A549 (cell line): ENCODE data around the gene ADCY6. TPM values are rescaled to one million over a fixed set of nuclear protein-coding genes. Genes with fewer than 3 reads are reported as not detected.

ENCODE experiments used
- ATAC-seq, 2 experiments: fragments of 200-7000 bp in 1 of 2; fragments of >200 bp in 1 of 2; cut with Nextera tagmentation in 1 of 2; cut with Tn5 transposase in 1 of 2; 3 replicates each; pipeline versions ENCODE4 v1.8.0 to v1.9.1; 2018 to 2020; ENCODE audit warnings: mild to moderate bottlenecking in 1 of 2, moderate library complexity in 1 of 2
- CTCF ChIA-PET: fragments of 300-600 bp; sonication (Branson Sonifier 250); formaldehyde crosslinking; extraction: SDS; loops from one replicate; lab custom pipeline; 2021; ENCODE audit warnings: antibody characterized with exemption, inconsistent platforms; lab: Yijun Ruan, JAX
- POLR2A ChIA-PET: fragments of 350-600 bp; formaldehyde crosslinking; extraction: SDS; loops from one replicate; lab custom pipeline; 2021; ENCODE audit warnings: antibody characterized with exemption, inconsistent platforms; lab: Yijun Ruan, JAX
- DNase-seq, 2 experiments: peaks; one replicate each; pipeline versions ENCODE4 v3.0.0 to v3.0.0-alpha.2; 2011 to 2016; ENCODE audit warnings: low read depth in 1 of 2, low spot score in 1 of 2
- FAIRE-seq: peaks from 2 replicates; lab custom pipeline; 2011; peaks lifted over from hg19 to GRCh38; lab: Jason Lieb, UNC
- H3K27ac ChIP-seq, 2 experiments: fragments of >200 bp; sonication (Bioruptor Twin); formaldehyde crosslinking; 3 replicates each; pipeline ENCODE4 v1.5.1; 2016 to 2017
- H3K4me1 ChIP-seq: fragments of >200 bp; sonication (Bioruptor Twin); formaldehyde crosslinking; 3 replicates; pipeline ENCODE4 v1.6.1; 2016
- H3K4me2 ChIP-seq: fragments of >200 bp; sonication (Bioruptor Twin); formaldehyde crosslinking; 3 replicates; pipeline ENCODE4 v1.6.1; 2016
- H3K4me3 ChIP-seq: fragments of >200 bp; sonication (Bioruptor Twin); formaldehyde crosslinking; 3 replicates; pipeline ENCODE4 v1.5.1; 2016
- H3K9me3 ChIP-seq: fragments of >200 bp; sonication (Bioruptor Twin); formaldehyde crosslinking; 3 replicates; pipeline ENCODE4 v1.6.1; 2016
- CBX2 ChIP-seq: fragments of 200-600 bp; sonication (generic); IDR thresholded peaks from 2 replicates; pipeline ENCODE4 v1.6.1; 2016; ENCODE audit warnings: low read depth, mild to moderate bottlenecking, borderline replicate concordance
- CBX8 ChIP-seq: fragments of 200-600 bp; sonication (generic); IDR thresholded peaks from 2 replicates; pipeline ENCODE4 v1.6.1; 2016
- CEBPB ChIP-seq, 2 experiments: fragments of >200 bp in 1 of 2; sonication (Bioruptor Twin) in 1 of 2; formaldehyde crosslinking in 1 of 2; IDR thresholded peaks; 2 replicates each; pipeline ENCODE4 v1.6.1; 2012 to 2016
- CHD2 ChIP-seq: fragments of 150-350 bp; IDR thresholded peaks from 2 replicates; pipeline ENCODE4 v1.6.1; 2014; ENCODE audit warnings: low read length; ENCODE audit not compliant: partially characterized antibody
- CHD4 ChIP-seq: fragments of 200-600 bp; sonication (generic); IDR thresholded peaks from 2 replicates; pipeline ENCODE4 v1.6.1; 2016; ENCODE audit warnings: antibody characterized with exemption, mild to moderate bottlenecking, borderline replicate concordance
- EHMT2 ChIP-seq: fragments of 200-600 bp; sonication (generic); IDR thresholded peaks from 2 replicates; pipeline ENCODE4 v1.6.1; 2016; ENCODE audit warnings: antibody characterized with exemption, low read depth, mild to moderate bottlenecking, moderate library complexity
- EP300 ChIP-seq, 2 experiments: fragments of >200 bp; sonication (Bioruptor Twin); formaldehyde crosslinking; IDR thresholded peaks; 2 replicates in 1 of 2; 3 replicates in 1 of 2; pipeline ENCODE4 v1.6.1; 2016 to 2017
- FOSL2 ChIP-seq, 2 experiments: fragments of 450-650 bp in 1 of 2; fragments of >200 bp in 1 of 2; sonication (Bioruptor Twin) in 1 of 2; formaldehyde crosslinking; IDR thresholded peaks; 2 replicates each; pipeline versions ENCODE4 v1.5.0 to v1.6.1; 2016 to 2020; ENCODE audit warnings: mild to moderate bottlenecking in 1 of 2, moderate library complexity in 1 of 2
- HDAC2 ChIP-seq: fragments of 200-600 bp; sonication (generic); IDR thresholded peaks from 2 replicates; pipeline ENCODE4 v1.6.1; 2016
- HOXA7 ChIP-seq: fragments of 250-450 bp; sonication (Bioruptor Pico); IDR thresholded peaks from 2 replicates; pipeline ENCODE4 v1.5.0; 2020; ENCODE audit warnings: mild to moderate bottlenecking, moderate library complexity
- HOXB5 ChIP-seq: fragments of 250-450 bp; sonication (Bioruptor Pico); IDR thresholded peaks from 2 replicates; pipeline ENCODE4 v1.5.0; 2020; ENCODE audit warnings: mild to moderate bottlenecking, moderate library complexity
- KDM1A ChIP-seq: fragments of 200-600 bp; sonication (generic); IDR thresholded peaks from 2 replicates; pipeline ENCODE4 v1.6.1; 2016; ENCODE audit warnings: low read depth, mild to moderate bottlenecking
- KDM5A ChIP-seq: fragments of 200-600 bp; sonication (generic); IDR thresholded peaks from 2 replicates; pipeline ENCODE4 v1.6.1; 2016; ENCODE audit warnings: antibody characterized with exemption, mild to moderate bottlenecking
- MAFK ChIP-seq: fragments of 450-650 bp; IDR thresholded peaks from 2 replicates; pipeline ENCODE4 v1.6.1; 2014; ENCODE audit not compliant: partially characterized antibody
- NFE2L2 ChIP-seq: fragments of 150-350 bp; conservative IDR thresholded peaks from 2 replicates; pipeline ENCODE4 v1.6.1; 2014; ENCODE audit warnings: low read length
- NPAS2 ChIP-seq: fragments of 250-450 bp; sonication (Bioruptor Pico); IDR thresholded peaks from 2 replicates; pipeline ENCODE4 v1.8.0; 2022; ENCODE audit warnings: mild to moderate bottlenecking, moderate library complexity, borderline replicate concordance
- POLR2AphosphoS2 ChIP-seq: conservative IDR thresholded peaks from 2 replicates; pipeline ENCODE4 v1.6.1; 2012; ENCODE audit warnings: low read length, improper control_type of control experiment, inconsistent platforms
- RAD21 ChIP-seq, 2 experiments: fragments of >200 bp in 1 of 2; sonication (Bioruptor Twin) in 1 of 2; formaldehyde crosslinking in 1 of 2; IDR thresholded peaks in 1 of 2; conservative IDR thresholded peaks in 1 of 2; 2 replicates in 1 of 2; 3 replicates in 1 of 2; pipeline ENCODE4 v1.6.1; 2012 to 2018; ENCODE audit warnings: inconsistent platforms in 1 of 2
- RCOR1 ChIP-seq: fragments of 150-350 bp; IDR thresholded peaks from 2 replicates; pipeline ENCODE4 v1.6.1; 2014; ENCODE audit warnings: antibody characterized with exemption, low read length, low read depth
- RNF2 ChIP-seq: fragments of 200-600 bp; sonication (generic); IDR thresholded peaks from 2 replicates; pipeline ENCODE4 v1.6.1; 2016; ENCODE audit warnings: low read depth, mild to moderate bottlenecking, antibody characterized with exemption, moderate library complexity, borderline replicate concordance
- SREBF2 ChIP-seq: fragments of 450-650 bp; IDR thresholded peaks from 2 replicates; pipeline ENCODE4 v1.6.1; 2014; ENCODE audit warnings: mild to moderate bottlenecking, moderate library complexity
- TFCP2L1 ChIP-seq: fragments of 250-450 bp; sonication (Bioruptor Pico); IDR thresholded peaks from 2 replicates; pipeline ENCODE4 v1.5.0; 2021; ENCODE audit warnings: mild to moderate bottlenecking
- TP53 ChIP-seq: fragments of 250-450 bp; sonication (Bioruptor Pico); IDR thresholded peaks from 2 replicates; pipeline ENCODE4 v1.5.0; 2021; ENCODE audit warnings: mild to moderate bottlenecking, moderate library complexity
- ZNF302 ChIP-seq: fragments of 250-450 bp; sonication (Bioruptor Pico); IDR thresholded peaks from 2 replicates; pipeline ENCODE4 v1.9.0; 2021; ENCODE audit warnings: inconsistent platforms, mild to moderate bottlenecking, moderate library complexity
- WGBS: methylation state at CpG from one replicate; pipeline ENCODE4 v1.1.6; 2017; ENCODE audit errors: missing lambda C conversion rate; 5-methylcytosine and 5-hydroxymethylcytosine counted together
- polyA plus RNA-seq, 4 experiments: library from polyadenylated mRNA; depleted of rRNA in 3 of 4; stranded (reverse); fragments of >200 nt; fragmentation: RNase III in 1 of 4; extraction: RNeasy Plus Mini Kit Qiagen cat#74134 plus additional on column Dnase treatment in 1 of 4; gene quantifications; 2 replicates in 3 of 4; 3 replicates in 1 of 4; pipeline ENCODE4 v1.2.3, GENCODE V29; 2011 to 2017
- TF ChIP-seq, protein P1 (sequence below): fragments of 250-450 bp; sonication (Bioruptor Pico); IDR thresholded peaks from 2 replicates; pipeline ENCODE4 v1.5.0; 2021; ENCODE audit warnings: mild to moderate bottlenecking, moderate library complexity, borderline replicate concordance
- TF ChIP-seq, protein P2 (sequence below): fragments of 250-450 bp; sonication (Bioruptor Pico); IDR thresholded peaks from 2 replicates; pipeline ENCODE4 v1.5.0; 2020; ENCODE audit warnings: low read depth, mild to moderate bottlenecking, moderate library complexity

The ADCY6 gene
- polyA plus RNA-seq, 2 of the 4 experiments (the other 2 are of a cell fraction): 16.3 to 20.8 TPM

DNA sequence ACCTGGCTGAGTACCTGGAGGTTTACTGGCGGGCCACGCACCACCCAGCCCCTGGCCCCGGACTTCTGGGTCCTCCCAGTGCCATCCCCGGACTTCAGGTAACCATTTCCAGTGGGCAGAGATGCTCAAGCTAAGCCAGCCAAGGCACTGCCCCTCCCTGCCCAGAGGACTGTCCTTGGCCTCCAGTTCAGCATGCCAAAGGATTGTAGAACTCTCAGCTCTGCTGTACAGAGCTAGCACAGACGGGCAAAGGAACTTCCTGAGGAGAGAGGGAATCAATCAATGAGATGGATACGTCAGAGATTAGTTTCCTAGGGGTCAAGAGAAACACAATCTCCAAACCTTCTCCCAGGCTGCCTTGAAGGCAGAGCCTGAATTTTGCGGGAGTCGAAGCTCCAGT is 38.1 kb upstream of the ADCY6 start:
- DNase-seq: no peak
- POLR2A ChIA-PET: interaction anchor here (0.9 to 1.7 kb wide), 2 partner anchors 25 to 39 kb away, joined by 5 to 6 read pairs; partner anchors contain the start of genes DDX23 and RND1
- no peak for TF ChIP-seq CBX2
- no peak for TF ChIP-seq KDM5A
- no peak for TF ChIP-seq HOXB5 (CRISPR knock-in tag)
- no peak for TF ChIP-seq NFE2L2
- TF ChIP-seq RCOR1: no peak
- no peak for TF ChIP-seq HOXA7 (CRISPR knock-in tag)
- TF ChIP-seq SREBF2: no peak
- TF ChIP-seq, protein P1, sequence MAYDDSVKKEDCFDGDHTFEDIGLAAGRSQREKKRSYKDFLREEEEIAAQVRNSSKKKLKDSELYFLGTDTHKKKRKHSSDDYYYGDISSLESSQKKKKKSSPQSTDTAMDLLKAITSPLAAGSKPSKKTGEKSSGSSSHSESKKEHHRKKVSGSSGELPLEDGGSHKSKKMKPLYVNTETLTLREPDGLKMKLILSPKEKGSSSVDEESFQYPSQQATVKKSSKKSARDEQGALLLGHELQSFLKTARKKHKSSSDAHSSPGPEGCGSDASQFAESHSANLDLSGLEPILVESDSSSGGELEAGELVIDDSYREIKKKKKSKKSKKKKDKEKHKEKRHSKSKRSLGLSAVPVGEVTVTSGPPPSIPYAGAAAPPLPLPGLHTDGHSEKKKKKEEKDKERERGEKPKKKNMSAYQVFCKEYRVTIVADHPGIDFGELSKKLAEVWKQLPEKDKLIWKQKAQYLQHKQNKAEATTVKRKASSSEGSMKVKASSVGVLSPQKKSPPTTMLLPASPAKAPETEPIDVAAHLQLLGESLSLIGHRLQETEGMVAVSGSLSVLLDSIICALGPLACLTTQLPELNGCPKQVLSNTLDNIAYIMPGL (CRISPR knock-in tag): no peak
- TF ChIP-seq TFCP2L1: no peak
- TF ChIP-seq CEBPB (IDR thresholded peaks at IDR 0.05): no peak
- TF ChIP-seq KDM1A: no peak
- TF ChIP-seq, all 56 proteins: peak for 0
- H3K9me3 ChIP-seq: no peaks in the 10 kb centered on the region
- peak in 1 of 2 experiments; percentile 10; a peak in 1 of 6 replicates for ATAC-seq
- no peak for FAIRE-seq
- WGBS: 91% methylated on average over 8 of the region's 8 CpGs
- H3K4me1 ChIP-seq: 0 out of 3 replicates have a peak, but pooled peaks cover 4% of the 10 kb centered on the region
- no peak overlapping the region for H3K4me2 ChIP-seq
- H3K4me3 ChIP-seq: no peak overlapping the region
- CTCF ChIA-PET: interaction anchor here (0.6 to 18.2 kb wide), 8 partner anchors 8 to 109 kb away, joined by 3 to 230 read pairs (median 10); partner anchors contain the start of genes CACNB3 and DDX23
- H3K27ac ChIP-seq: no peak overlapping the region

DNA sequence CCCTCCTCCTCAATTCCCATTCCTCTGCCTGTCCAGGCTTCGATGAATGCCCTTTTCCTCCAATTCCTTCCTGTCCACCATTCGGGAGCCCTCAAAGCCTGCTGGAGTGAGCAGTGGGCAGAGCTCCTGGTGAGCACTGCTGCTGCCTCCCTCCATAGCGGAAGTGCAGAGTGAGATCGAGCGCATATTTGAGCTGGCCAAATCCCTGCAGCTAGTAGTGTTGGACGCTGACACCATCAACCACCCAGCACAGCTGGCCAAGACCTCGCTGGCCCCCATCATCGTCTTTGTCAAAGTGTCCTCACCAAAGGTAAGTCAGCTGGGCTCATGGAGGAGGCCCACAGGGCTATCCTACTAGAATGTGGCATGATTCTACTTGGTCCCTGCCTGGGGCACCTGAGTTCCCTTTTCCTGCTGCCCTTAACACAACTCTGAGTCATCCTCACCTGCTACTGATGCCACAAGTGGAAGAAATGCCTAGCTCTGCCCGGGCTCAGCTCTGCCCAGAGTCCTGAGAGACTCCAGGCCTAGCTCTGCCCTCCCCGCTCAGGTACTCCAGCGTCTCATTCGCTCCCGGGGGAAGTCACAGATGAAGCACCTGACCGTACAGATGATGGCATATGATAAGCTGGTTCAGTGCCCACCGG is 37.4 kb upstream of the ADCY6 start:
- Histone ChIP-seq H3K4me1 (0 out of 3 replicates have a peak, but pooled peaks cover 4% of the 10 kb centered on the region), H3K4me2 (no peak overlapping the region), H3K9me3 (no peaks in the 10 kb centered on the region), H3K4me3 (no peak overlapping the region), H3K27ac (no peak overlapping the region)
- DNase-seq (no peak), FAIRE-seq (no peak), ATAC-seq (peak in 1 of 2 experiments; percentile 5; a peak in 3 of 6 replicates)
- ChIA-PET CTCF (interaction anchor here (1.1 to 18.2 kb wide), 7 partner anchors 9 to 162 kb away, joined by 3 to 230 read pairs (median 14); partner anchors contain the start of genes CACNB3 and DDX23), POLR2A (interaction anchor here (0.9 kb wide), 1 partner anchor 40 kb away, joined by 3 read pairs; no protein-coding TSS in a partner anchor)
- TF ChIP-seq ZNF302 (CRISPR knock-in tag) (no peak), CHD4 (no peak), EP300 (IDR thresholded peaks at IDR 0.05) (no peak), HDAC2 (no peak)
- TF ChIP-seq, protein P1 (CRISPR knock-in tag): no peak
- WGBS: 91% methylated on average over 15 of the region's 15 CpGs

GRCh38 chr12:48824905-48825304 is 36.0 kb upstream of the ADCY6 start:
- Histone ChIP-seq H3K4me2 (no peak overlapping the region), H3K27ac (no peak overlapping the region), H3K9me3 (no peaks in the 10 kb centered on the region), H3K4me1 (0 out of 3 replicates have a peak, but pooled peaks cover 4% of the 10 kb centered on the region), H3K4me3 (no peak overlapping the region)
- ChIA-PET CTCF (interaction anchor here (1.5 to 18.2 kb wide), 4 partner anchors 9 to 66 kb away, joined by 4 to 230 read pairs (median 36); partner anchors contain the start of gene CACNB3), POLR2A (no interaction called here)
- no peak for DNase-seq
- no peak for ATAC-seq
- no peak for FAIRE-seq
- WGBS: 66% methylated on average over 4 of the region's 4 CpGs
- TF ChIP-seq MAFK (no peak), RAD21 (conservative IDR thresholded peaks at IDR 0.05 in 1 of 2, IDR thresholded peaks at IDR 0.05 in 1 of 2) (no peak), NPAS2 (no peak), CBX8 (no peak), HOXA7 (CRISPR knock-in tag) (no peak), TFCP2L1 (no peak), CHD2 (no peak), TP53 (CRISPR knock-in tag) (no peak), POLR2AphosphoS2 (no peak), SREBF2 (no peak), RNF2 (no peak), EHMT2 (no peak), FOSL2 (IDR thresholded peaks at IDR 0.05) (no peak), FOSL2 (CRISPR knock-in tag; IDR thresholded peaks at IDR 0.05) (no peak)
- TF ChIP-seq, protein P1 (CRISPR knock-in tag): no peak
- TF ChIP-seq, protein P2, sequence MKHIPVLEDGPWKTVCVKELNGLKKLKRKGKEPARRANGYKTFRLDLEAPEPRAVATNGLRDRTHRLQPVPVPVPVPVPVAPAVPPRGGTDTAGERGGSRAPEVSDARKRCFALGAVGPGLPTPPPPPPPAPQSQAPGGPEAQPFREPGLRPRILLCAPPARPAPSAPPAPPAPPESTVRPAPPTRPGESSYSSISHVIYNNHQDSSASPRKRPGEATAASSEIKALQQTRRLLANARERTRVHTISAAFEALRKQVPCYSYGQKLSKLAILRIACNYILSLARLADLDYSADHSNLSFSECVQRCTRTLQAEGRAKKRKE (CRISPR knock-in tag): no peak
